ENCODE measurements around the gene USB1.
"Not testable (repeated sequence)": the region's sequence is repeated elsewhere in the genome, so short reads cannot be mapped to it uniquely, and the experiment has no call there.

Gene USB1

GRCh38 chr16:57995721-57996405 is 5.3 kb upstream of the USB1 start:
- DNase-seq (ENCODE audit: low read depth) = no peak

GRCh38 chr16:57996406-57997175 is 4.6 kb upstream of the USB1 start:
- no peak for DNase-seq (ENCODE audit: low read depth)

GRCh38 chr16:57997176-57997527 is 4.1 kb upstream of the USB1 start:
- no peak for DNase-seq (ENCODE audit: low read depth)

GRCh38 chr16:57997528-57998265 is 3.5 kb upstream of the USB1 start:
- DNase-seq (ENCODE audit: low read depth) = no peak

- DNase-seq (ENCODE audit: low read depth) = no peak
These were observed 2.7 kb upstream of the USB1 start for GRCh38 chr16:57998486-57998885.

GRCh38 chr16:57998992-57999365 is 2.2 kb upstream of the USB1 start:
- DNase-seq (ENCODE audit: low read depth) = no peak

GRCh38 chr16:57999366-57999970 is 1.7 kb upstream of the USB1 start:
- DNase-seq (ENCODE audit: low read depth) = no peak

- DNase-seq (ENCODE audit: low read depth) = no peak
These were observed 1.1 kb upstream of the USB1 start, which contains the start of gene ZNF319 for GRCh38 chr16:57999971-58000705. ZNF319 (minus strand) TSS chr16:58000672; CDS start chr16:57998265, 2,407 bp downstream.

GRCh38 chr16:58001781-58002415 is 691 bp downstream of the USB1 start:
- DNase-seq (ENCODE audit: low read depth) = no peak

GRCh38 chr16:58002416-58002800 is 1.2 kb downstream of the USB1 start:
- no peak for DNase-seq (ENCODE audit: low read depth)

- no peak for DNase-seq (ENCODE audit: low read depth)
These were observed 1.7 kb downstream of the USB1 start for GRCh38 chr16:58002936-58003335.

GRCh38 chr16:58004736-58005135 is 3.5 kb downstream of the USB1 start:
- not testable (repeated sequence) for DNase-seq (ENCODE audit: low read depth)

GRCh38 chr16:58009856-58010416 is 8.7 kb downstream of the USB1 start:
- no peak for DNase-seq (ENCODE audit: low read depth)

- DNase-seq (ENCODE audit: low read depth) = no peak
These were observed 9.7 kb downstream of the USB1 start for GRCh38 chr16:58010886-58011285.

- no peak for DNase-seq (ENCODE audit: low read depth)
These were observed 10.4 kb downstream of the USB1 start for GRCh38 chr16:58011652-58012051.

- DNase-seq (ENCODE audit: low read depth) = no peak
These were observed 11.3 kb downstream of the USB1 start for GRCh38 chr16:58012481-58012880.

GRCh38 chr16:58013201-58013956 is 12.2 kb downstream of the USB1 start:
- no peak for DNase-seq (ENCODE audit: low read depth)

GRCh38 chr16:58016840-58017446 is 15.7 kb downstream of the USB1 start:
- no peak for DNase-seq (ENCODE audit: low read depth)

- no peak for DNase-seq (ENCODE audit: low read depth)
These were observed 17.6 kb downstream of the USB1 start for GRCh38 chr16:58018803-58019202.

All from fibroblast of the conjunctiva (primary cell).